A673 (cell line): ENCODE data around the gene GPR21. TPM values are rescaled to one million over a fixed set of nuclear protein-coding genes. Genes with fewer than 3 reads are reported as not detected.

ENCODE experiments used
- BruUV-seq: library from RNA; stranded (reverse); fragments of 400-500 nt; replicated peaks from 2 replicates; lab custom pipeline; 2021; lab: Mats Ljungman, UMichigan
- CTCF ChIA-PET: fragments of 300-600 bp; sonication (Branson Sonifier 250); formaldehyde crosslinking; loops from one replicate; lab custom pipeline; 2022; ENCODE audit warnings: antibody characterized with exemption; lab: Charles Lee
- POLR2A ChIA-PET: fragments of 300-600 bp; sonication (Branson Sonifier 250); formaldehyde crosslinking; loops from one replicate; lab custom pipeline; 2022; ENCODE audit warnings: antibody characterized with exemption; ENCODE audit not compliant: low non-redundant PET; lab: Charles Lee
- DNase-seq: peaks from one replicate; pipeline ENCODE4 v3.0.0-alpha.2; 2015; ENCODE audit warnings: low spot score
- H3K27ac ChIP-seq: fragments of 200-600 bp; sonication (generic); 2 replicates; pipeline ENCODE4 v1.5.1; 2016; ENCODE audit warnings: mixed run types, low read depth, mild to moderate bottlenecking, mixed read lengths, antibody characterized with exemption, low read length; ENCODE audit not compliant: poor library complexity, severe bottlenecking
- H3K27me3 ChIP-seq: fragments of 200-600 bp; sonication (generic); replicated peaks from 2 replicates; pipeline ENCODE4 v1.6.1; 2017; ENCODE audit warnings: mixed run types, low read depth, mild to moderate bottlenecking, mixed read lengths, antibody characterized with exemption, low read length; ENCODE audit not compliant: insufficient read depth, poor library complexity
- H3K36me3 ChIP-seq: fragments of 200-600 bp; sonication (generic); 2 replicates; pipeline ENCODE4 v1.6.1; 2016; ENCODE audit warnings: mixed run types, mild to moderate bottlenecking, mixed read lengths, antibody characterized with exemption, low read length; ENCODE audit not compliant: insufficient read depth, poor library complexity, severe bottlenecking
- H3K4me1 ChIP-seq: fragments of 200-600 bp; sonication (generic); 2 replicates; pipeline ENCODE4 v1.6.1; 2017; ENCODE audit warnings: mixed run types, mild to moderate bottlenecking, mixed read lengths, antibody characterized with exemption, low read length; ENCODE audit not compliant: insufficient read depth, poor library complexity, severe bottlenecking
- H3K4me3 ChIP-seq: fragments of 200-600 bp; sonication (generic); 2 replicates; pipeline ENCODE4 v1.5.1; 2016; ENCODE audit warnings: low read depth, mixed run types, mild to moderate bottlenecking, mixed read lengths, low read length; ENCODE audit not compliant: poor library complexity, severe bottlenecking
- H3K9me3 ChIP-seq: fragments of 200-600 bp; sonication (generic); 2 replicates; pipeline ENCODE4 v1.6.1; 2016; ENCODE audit warnings: mixed run types, low read depth, mild to moderate bottlenecking, mixed read lengths, antibody characterized with exemption, low read length; ENCODE audit not compliant: poor library complexity, severe bottlenecking
- CTCF ChIP-seq: fragments of 300-800, 200-600 bp; sonication (generic); conservative IDR thresholded peaks from 2 replicates; pipeline ENCODE4 v1.5.1; 2017; ENCODE audit warnings: low read depth, mild to moderate bottlenecking, antibody characterized with exemption, low read length, moderate library complexity, mixed read lengths
- EZH2 ChIP-seq: fragments of 200-600 bp; sonication (generic); IDR thresholded peaks from 2 replicates; pipeline ENCODE4 v1.6.1; 2017; ENCODE audit warnings: borderline replicate concordance, low read depth, mild to moderate bottlenecking, mixed read lengths, antibody characterized with exemption, low read length; ENCODE audit not compliant: poor library complexity, severe bottlenecking
- intact Hi-C: fragments of 100-400 bp; cut with micrococcal nuclease; formaldehyde crosslinking; loops from one replicate; pipeline ENCODE4 v1.10.0; 2022; ENCODE audit not compliant: unreplicated experiment
- total RNA-seq: library from RNA; stranded (reverse); gene quantifications from 2 replicates; pipeline ENCODE4 v1.2.3, GENCODE V29; 2021

Gene GPR21
- total RNA-seq, 1 experiment from 2014 or later: not detected

GRCh38 chr9:123046406-123047195 is 13.1 kb downstream of the GPR21 start:
- TF ChIP-seq CTCF (no peak), EZH2 (no peak)
- intact Hi-C loops: no loop called here
- Histone ChIP-seq H3K4me3 (no peak overlapping the region), H3K27me3 (no peaks in the 10 kb centered on the region), H3K36me3 (peaks cover 14% of the 10 kb centered on the region), H3K9me3 (peaks cover 6% of the 10 kb centered on the region), H3K4me1 (peaks cover 59% of the 10 kb centered on the region), H3K27ac (peak overlapping the region; percentile 18)
- no TSS peak for BruUV-seq
- DNase-seq: no peak
- POLR2A ChIA-PET: no interaction called here
- CTCF ChIA-PET: no interaction called here

- no TSS peak for BruUV-seq
These were observed 15.3 kb downstream of the GPR21 start for GRCh38 chr9:123048748-123049147.

GRCh38 chr9:123049589-123050222 is 16.2 kb downstream of the GPR21 start:
- intact Hi-C loops: no loop called here
- POLR2A ChIA-PET: interaction anchor here (0.6 kb wide), 1 partner anchor 46 kb away, joined by 4 read pairs; no protein-coding TSS in a partner anchor
- no peaks in the 10 kb centered on the region for H3K36me3 ChIP-seq
- CTCF ChIA-PET: no interaction called here
- BruUV-seq: no TSS peak
- H3K27ac ChIP-seq: peak overlapping the region; percentile 91
- H3K27me3 ChIP-seq: no peaks in the 10 kb centered on the region
- no peaks in the 10 kb centered on the region for H3K9me3 ChIP-seq
- H3K4me3 ChIP-seq: peak overlapping the region; percentile 3
- TF ChIP-seq EZH2: no peak
- TF ChIP-seq CTCF: no peak
- DNase-seq: peak; percentile 95
- peaks cover 70% of the 10 kb centered on the region for H3K4me1 ChIP-seq

More at GRCh38 chr9:123048748-123049147, 15.3 kb downstream of the GPR21 start:
- Histone ChIP-seq H3K27ac (peak overlapping the region; percentile 91), H3K27me3 (no peaks in the 10 kb centered on the region), H3K36me3 (no peaks in the 10 kb centered on the region), H3K4me3 (peak overlapping the region; percentile 3), H3K4me1 (peaks cover 71% of the 10 kb centered on the region), H3K9me3 (no peaks in the 10 kb centered on the region)
- POLR2A ChIA-PET: interaction anchor here (0.6 kb wide), 1 partner anchor 117 kb away, joined by 6 read pairs; no protein-coding TSS in a partner anchor
- DNase-seq: peak; percentile 31
- TF ChIP-seq EZH2 (no peak), CTCF (no peak)
- CTCF ChIA-PET: no interaction called here
- intact Hi-C loops: no loop called here
